ENCODE data around the gene PRSS53.

The PRSS53 gene

DNA sequence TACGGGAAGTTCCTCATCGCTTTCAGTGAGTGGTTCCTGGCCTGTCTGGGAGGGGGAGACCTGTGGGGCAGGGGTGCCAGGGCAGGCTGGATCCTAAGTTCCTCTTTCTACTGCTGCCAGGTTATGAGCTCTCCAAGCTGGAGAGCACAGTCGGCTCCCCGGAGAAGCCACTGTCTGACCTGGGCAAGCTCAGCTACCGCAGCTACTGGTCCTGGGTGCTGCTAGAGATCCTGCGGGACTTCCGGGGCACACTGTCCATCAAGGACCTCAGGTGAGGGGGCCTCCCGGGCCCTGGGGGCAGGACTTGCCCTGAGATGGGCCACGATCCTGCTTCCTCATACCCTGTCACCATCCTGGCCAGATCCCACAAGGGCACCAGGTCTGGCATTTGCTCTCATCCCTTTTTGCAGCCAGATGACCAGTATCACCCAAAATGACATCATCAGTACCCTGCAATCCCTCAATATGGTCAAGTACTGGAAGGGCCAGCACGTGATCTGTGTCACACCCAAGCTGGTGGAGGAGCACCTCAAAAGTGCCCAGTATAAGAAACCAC is 41.7 kb upstream of the PRSS53 start:
- TF ChIP-seq, protein P1, sequence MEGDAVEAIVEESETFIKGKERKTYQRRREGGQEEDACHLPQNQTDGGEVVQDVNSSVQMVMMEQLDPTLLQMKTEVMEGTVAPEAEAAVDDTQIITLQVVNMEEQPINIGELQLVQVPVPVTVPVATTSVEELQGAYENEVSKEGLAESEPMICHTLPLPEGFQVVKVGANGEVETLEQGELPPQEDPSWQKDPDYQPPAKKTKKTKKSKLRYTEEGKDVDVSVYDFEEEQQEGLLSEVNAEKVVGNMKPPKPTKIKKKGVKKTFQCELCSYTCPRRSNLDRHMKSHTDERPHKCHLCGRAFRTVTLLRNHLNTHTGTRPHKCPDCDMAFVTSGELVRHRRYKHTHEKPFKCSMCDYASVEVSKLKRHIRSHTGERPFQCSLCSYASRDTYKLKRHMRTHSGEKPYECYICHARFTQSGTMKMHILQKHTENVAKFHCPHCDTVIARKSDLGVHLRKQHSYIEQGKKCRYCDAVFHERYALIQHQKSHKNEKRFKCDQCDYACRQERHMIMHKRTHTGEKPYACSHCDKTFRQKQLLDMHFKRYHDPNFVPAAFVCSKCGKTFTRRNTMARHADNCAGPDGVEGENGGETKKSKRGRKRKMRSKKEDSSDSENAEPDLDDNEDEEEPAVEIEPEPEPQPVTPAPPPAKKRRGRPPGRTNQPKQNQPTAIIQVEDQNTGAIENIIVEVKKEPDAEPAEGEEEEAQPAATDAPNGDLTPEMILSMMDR (IDR thresholded peaks at IDR 0.05; ENCODE audit: low read depth, low read length) = no peak
- no peaks in the 10 kb centered on the region for H3K9me3 ChIP-seq (ENCODE audit: severe bottlenecking)
- no peak for DNase-seq
- H3K36me3 ChIP-seq = peaks cover 49% of the 10 kb centered on the region
- no peaks in the 10 kb centered on the region for H3K27me3 ChIP-seq (ENCODE audit: insufficient read depth, low read depth, severe bottlenecking)
- H3K4me3 ChIP-seq (ENCODE audit: low read depth, low read length) = no peak overlapping the region
- no peak overlapping the region for H3K27ac ChIP-seq

- no peaks in the 10 kb centered on the region for H3K27me3 ChIP-seq (ENCODE audit: insufficient read depth, low read depth, severe bottlenecking)
- H3K27ac ChIP-seq = no peak overlapping the region
- H3K9me3 ChIP-seq (ENCODE audit: severe bottlenecking) = no peaks in the 10 kb centered on the region
- H3K36me3 ChIP-seq = peaks cover 49% of the 10 kb centered on the region
- H3K4me3 ChIP-seq (ENCODE audit: low read depth, low read length) = no peak overlapping the region
- DNase-seq = no peak
- TF ChIP-seq, protein P1 (IDR thresholded peaks at IDR 0.05; ENCODE audit: low read depth, low read length) = no peak
Observed at GRCh38 chr16:31129568-31130335, 41.0 kb upstream of the PRSS53 start.

DNA sequence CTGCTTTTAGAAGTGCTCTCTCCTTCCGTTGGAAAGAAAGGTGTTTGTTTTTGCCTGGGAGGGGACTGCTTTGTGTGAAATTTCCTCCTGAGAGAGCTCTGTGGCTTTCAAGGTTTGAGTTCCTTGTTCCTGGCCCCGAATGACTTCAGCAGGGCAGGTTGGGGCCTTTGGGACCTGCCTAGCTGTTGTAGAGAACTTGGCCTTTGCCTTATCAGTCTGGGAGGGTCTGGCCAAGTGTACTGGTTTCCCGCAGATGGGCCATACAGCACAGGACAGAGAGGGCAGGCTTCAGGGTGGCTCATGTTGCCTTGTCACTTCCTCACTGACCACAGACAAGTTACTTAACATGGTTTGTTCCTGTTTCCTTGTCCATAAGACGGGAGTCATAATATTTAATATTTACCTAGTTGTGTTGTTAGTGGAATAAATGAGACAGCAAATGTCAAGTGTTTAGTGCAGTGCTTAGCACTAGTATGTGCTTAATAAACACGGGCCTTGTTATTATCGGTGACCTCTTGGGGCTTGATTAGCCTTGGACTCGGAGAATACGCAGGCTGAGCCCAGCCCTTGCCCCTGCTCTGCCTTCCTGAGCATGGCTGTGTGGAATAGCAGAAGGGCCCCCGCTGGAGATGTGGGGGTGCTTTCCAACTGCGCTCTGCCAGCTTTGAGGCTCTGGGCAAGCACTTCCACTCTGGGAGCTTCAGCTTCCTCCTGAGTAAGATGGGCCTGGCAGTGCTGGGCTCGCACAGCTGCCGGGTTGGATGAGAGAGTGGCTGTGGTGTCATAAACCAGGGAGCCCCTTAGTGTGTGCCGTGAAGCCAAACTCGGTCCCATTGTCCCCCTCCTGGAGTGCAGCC is 40.2 kb upstream of the PRSS53 start:
- H3K4me3 ChIP-seq (ENCODE audit: low read depth, low read length) = no peak overlapping the region
- DNase-seq = no peak
- TF ChIP-seq, protein P1 (IDR thresholded peaks at IDR 0.05; ENCODE audit: low read depth, low read length) = no peak
- H3K9me3 ChIP-seq (ENCODE audit: severe bottlenecking) = no peaks in the 10 kb centered on the region
- H3K36me3 ChIP-seq = peaks cover 54% of the 10 kb centered on the region
- no peaks in the 10 kb centered on the region for H3K27me3 ChIP-seq (ENCODE audit: insufficient read depth, low read depth, severe bottlenecking)
- H3K27ac ChIP-seq = no peak overlapping the region

- H3K9me3 ChIP-seq (ENCODE audit: severe bottlenecking) = no peaks in the 10 kb centered on the region
- no peak for DNase-seq
- no peaks in the 10 kb centered on the region for H3K27me3 ChIP-seq (ENCODE audit: insufficient read depth, low read depth, severe bottlenecking)
- H3K27ac ChIP-seq = no peak overlapping the region
- H3K4me3 ChIP-seq (ENCODE audit: low read depth, low read length) = no peak overlapping the region
- peaks cover 62% of the 10 kb centered on the region for H3K36me3 ChIP-seq
- TF ChIP-seq, protein P1 (IDR thresholded peaks at IDR 0.05; ENCODE audit: low read depth, low read length) = no peak
Observed at GRCh38 chr16:31127182-31127581, 38.4 kb upstream of the PRSS53 start.

DNA sequence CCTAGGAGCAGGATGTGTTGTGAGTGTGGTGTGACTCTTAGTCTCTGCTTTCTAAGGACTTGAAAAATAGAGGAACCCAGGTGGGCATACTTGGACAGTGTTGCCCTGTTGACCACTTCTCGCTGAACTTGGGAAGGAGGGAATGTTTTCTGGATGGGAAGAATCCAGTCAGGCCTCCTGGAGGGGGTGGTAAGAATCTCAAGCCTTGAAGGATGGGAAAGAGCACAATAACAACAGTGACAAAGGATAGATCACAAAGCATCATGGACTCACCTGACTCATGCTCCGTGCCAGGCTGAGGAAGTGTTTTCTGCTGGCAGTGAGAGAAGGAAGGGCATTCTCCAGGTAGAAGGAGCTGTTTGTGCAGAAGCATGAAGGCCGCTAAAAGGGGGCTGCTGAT is 37.1 kb upstream of the PRSS53 start:
- Histone ChIP-seq H3K27ac (no peak overlapping the region), H3K36me3 (peaks cover 63% of the 10 kb centered on the region)

More for the DNA sequence above, 37.1 kb upstream of the PRSS53 start:
- Histone ChIP-seq H3K27me3 (ENCODE audit: insufficient read depth, low read depth, severe bottlenecking) (no peaks in the 10 kb centered on the region), H3K9me3 (ENCODE audit: severe bottlenecking) (no peaks in the 10 kb centered on the region), H3K4me3 (ENCODE audit: low read depth, low read length) (no peak overlapping the region)
- TF ChIP-seq, protein P1 (IDR thresholded peaks at IDR 0.05; ENCODE audit: low read depth, low read length) = no peak
- DNase-seq = no peak
